ENCODE data around the gene TRIM67.

The TRIM67 gene

DNA sequence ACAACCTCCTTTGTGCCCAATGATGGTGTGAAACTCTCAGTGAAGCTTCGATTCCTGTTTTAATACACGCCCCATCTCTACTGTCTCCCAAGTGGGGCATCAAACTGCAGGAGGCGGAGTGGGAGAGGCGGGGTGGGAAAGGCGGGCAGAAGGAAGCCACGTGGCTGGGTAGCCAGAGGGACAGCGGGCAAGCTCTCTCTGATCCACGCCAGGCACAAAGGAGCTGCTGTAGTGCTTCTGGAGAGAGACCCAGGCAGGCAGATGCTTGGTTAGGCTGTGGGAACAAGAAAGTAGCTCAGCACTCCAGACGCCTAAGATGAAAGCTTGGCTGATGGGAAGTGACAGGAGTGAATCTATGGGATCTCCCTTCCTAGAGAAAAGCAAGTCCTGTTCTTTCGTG is 25.7 kb downstream of the TRIM67 start:
- TF ChIP-seq, protein P1, sequence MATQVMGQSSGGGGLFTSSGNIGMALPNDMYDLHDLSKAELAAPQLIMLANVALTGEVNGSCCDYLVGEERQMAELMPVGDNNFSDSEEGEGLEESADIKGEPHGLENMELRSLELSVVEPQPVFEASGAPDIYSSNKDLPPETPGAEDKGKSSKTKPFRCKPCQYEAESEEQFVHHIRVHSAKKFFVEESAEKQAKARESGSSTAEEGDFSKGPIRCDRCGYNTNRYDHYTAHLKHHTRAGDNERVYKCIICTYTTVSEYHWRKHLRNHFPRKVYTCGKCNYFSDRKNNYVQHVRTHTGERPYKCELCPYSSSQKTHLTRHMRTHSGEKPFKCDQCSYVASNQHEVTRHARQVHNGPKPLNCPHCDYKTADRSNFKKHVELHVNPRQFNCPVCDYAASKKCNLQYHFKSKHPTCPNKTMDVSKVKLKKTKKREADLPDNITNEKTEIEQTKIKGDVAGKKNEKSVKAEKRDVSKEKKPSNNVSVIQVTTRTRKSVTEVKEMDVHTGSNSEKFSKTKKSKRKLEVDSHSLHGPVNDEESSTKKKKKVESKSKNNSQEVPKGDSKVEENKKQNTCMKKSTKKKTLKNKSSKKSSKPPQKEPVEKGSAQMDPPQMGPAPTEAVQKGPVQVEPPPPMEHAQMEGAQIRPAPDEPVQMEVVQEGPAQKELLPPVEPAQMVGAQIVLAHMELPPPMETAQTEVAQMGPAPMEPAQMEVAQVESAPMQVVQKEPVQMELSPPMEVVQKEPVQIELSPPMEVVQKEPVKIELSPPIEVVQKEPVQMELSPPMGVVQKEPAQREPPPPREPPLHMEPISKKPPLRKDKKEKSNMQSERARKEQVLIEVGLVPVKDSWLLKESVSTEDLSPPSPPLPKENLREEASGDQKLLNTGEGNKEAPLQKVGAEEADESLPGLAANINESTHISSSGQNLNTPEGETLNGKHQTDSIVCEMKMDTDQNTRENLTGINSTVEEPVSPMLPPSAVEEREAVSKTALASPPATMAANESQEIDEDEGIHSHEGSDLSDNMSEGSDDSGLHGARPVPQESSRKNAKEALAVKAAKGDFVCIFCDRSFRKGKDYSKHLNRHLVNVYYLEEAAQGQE (IDR thresholded peaks at IDR 0.05; ENCODE audit: insufficient read depth in 1 of 2, low read depth in 2 of 2, low read length in 2 of 2): no peak
- TF ChIP-seq SIN3A (IDR thresholded peaks at IDR 0.05; ENCODE audit: borderline replicate concordance, insufficient read depth, low read length): no peak
- TF ChIP-seq FOXP2 (optimal IDR thresholded peaks at IDR 0.05; ENCODE audit: borderline replicate concordance, extremely low read depth, extremely low read length, insufficient read depth): no peak
- TF ChIP-seq TAF1 (IDR thresholded peaks at IDR 0.05; ENCODE audit: borderline replicate concordance, insufficient read depth, low read length): no peak
- TF ChIP-seq POLR2AphosphoS5 (IDR thresholded peaks at IDR 0.05; ENCODE audit: low read depth, low read length): no peak

DNA sequence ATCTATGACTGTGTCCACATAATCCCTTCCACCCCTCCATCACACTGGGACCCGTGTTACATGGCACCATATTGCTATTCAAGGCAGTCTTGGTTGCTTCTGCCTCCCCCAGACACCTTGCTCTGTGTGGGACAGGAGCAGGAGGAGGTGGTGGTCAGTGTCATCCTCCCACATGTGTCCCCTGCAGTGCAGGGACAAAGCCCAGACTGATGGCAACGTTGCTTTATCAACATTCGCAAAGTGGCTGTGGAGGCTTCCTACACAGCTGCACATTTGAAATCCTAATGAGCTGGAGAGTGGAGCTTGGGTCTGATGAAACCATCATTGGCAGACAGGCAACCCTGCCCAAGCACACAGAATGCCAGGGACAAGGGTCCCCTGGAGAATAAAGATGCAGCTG is 26.2 kb downstream of the TRIM67 start:
- TF ChIP-seq, protein P1 (IDR thresholded peaks at IDR 0.05; ENCODE audit: insufficient read depth in 1 of 2, low read depth in 2 of 2, low read length in 2 of 2): no peak
- TF ChIP-seq POLR2AphosphoS5 (IDR thresholded peaks at IDR 0.05; ENCODE audit: low read depth, low read length) (no peak), TAF1 (IDR thresholded peaks at IDR 0.05; ENCODE audit: borderline replicate concordance, insufficient read depth, low read length) (no peak), SIN3A (IDR thresholded peaks at IDR 0.05; ENCODE audit: borderline replicate concordance, insufficient read depth, low read length) (no peak), FOXP2 (optimal IDR thresholded peaks at IDR 0.05; ENCODE audit: borderline replicate concordance, extremely low read depth, extremely low read length, insufficient read depth) (no peak)

DNA sequence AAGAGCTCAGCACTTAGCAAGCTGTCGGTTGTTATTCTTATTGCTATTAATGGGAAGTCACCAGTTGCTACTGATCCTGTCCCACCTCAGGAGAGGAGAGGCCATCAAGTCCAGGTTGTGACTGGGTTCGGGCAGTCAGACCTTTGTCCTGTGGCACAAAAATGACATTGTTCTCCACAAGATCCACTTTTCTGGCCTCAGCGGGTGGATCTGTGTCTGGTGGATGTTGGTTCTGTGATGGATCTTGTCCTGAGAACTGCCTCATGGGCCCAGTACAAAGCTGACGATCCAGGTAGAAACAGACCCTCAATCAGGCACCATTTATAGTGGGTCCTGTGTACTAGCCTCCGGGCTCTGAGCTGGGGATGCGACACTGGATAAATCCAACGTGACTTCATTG is 26.9 kb downstream of the TRIM67 start:
- TF ChIP-seq TAF1 (IDR thresholded peaks at IDR 0.05; ENCODE audit: borderline replicate concordance, insufficient read depth, low read length): no peak
- no peak for TF ChIP-seq SIN3A (IDR thresholded peaks at IDR 0.05; ENCODE audit: borderline replicate concordance, insufficient read depth, low read length)
- TF ChIP-seq, protein P1 (IDR thresholded peaks at IDR 0.05; ENCODE audit: insufficient read depth in 1 of 2, low read depth in 2 of 2, low read length in 2 of 2): no peak
- no peak for TF ChIP-seq FOXP2 (optimal IDR thresholded peaks at IDR 0.05; ENCODE audit: borderline replicate concordance, extremely low read depth, extremely low read length, insufficient read depth)
- no peak for TF ChIP-seq POLR2AphosphoS5 (IDR thresholded peaks at IDR 0.05; ENCODE audit: low read depth, low read length)

DNA sequence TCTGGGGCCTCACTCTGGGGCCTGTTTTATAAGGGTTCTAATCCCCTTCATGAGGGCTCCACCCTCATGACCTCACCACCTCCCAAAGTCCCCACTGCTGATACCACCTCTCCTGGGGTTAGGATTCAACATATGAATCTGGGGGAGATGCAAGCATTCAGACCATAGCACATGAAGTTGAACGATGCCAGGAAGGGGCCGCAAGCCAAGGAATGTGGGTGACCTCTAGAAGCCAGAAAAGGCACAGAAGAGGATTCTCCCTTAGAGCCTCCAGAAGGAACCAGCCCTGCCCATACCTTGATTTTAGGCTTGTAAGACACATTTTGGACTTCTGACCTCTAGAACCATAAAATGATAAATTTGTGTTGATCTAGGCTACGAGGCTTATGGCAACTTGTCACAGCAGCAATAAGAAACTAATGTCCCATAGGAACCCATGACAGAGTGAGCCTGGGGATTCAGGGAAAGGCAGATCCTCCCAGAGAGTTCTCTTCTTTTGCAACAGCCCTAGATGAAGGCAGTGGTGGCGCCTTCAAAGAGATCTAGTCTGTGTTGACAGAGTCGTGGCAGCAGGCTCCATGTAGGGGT is 27.9 kb downstream of the TRIM67 start:
- TF ChIP-seq FOXP2 (optimal IDR thresholded peaks at IDR 0.05; ENCODE audit: borderline replicate concordance, extremely low read depth, extremely low read length, insufficient read depth) (no peak), POLR2AphosphoS5 (IDR thresholded peaks at IDR 0.05; ENCODE audit: low read depth, low read length) (no peak), SIN3A (IDR thresholded peaks at IDR 0.05; ENCODE audit: borderline replicate concordance, insufficient read depth, low read length) (no peak), TAF1 (IDR thresholded peaks at IDR 0.05; ENCODE audit: borderline replicate concordance, insufficient read depth, low read length) (no peak)
- TF ChIP-seq, protein P1 (IDR thresholded peaks at IDR 0.05; ENCODE audit: insufficient read depth in 1 of 2, low read depth in 2 of 2, low read length in 2 of 2): no peak
